GM13977 (cell line): ENCODE measurements around the gene COX8C.

ENCODE experiments used
- DNase-seq: peaks from one replicate; pipeline ENCODE4 v3.0.0; 2012; ENCODE audit warnings: low spot score
- in situ Hi-C: fragments of 300-500 bp; cut with MboI; formaldehyde crosslinking; loops from one replicate; pipeline ENCODE4 v1.12.0; 2022; ENCODE audit warnings: low sequenced_read_pairs, low pct_unique_long_range_greater_than_20kb, mixed read lengths, inconsistent platforms; ENCODE audit not compliant: unreplicated experiment
- TF ChIP-seq, protein P1 (sequence below): IDR thresholded peaks from 2 replicates; pipeline ENCODE4 v1.5.1; 2012; ENCODE audit warnings: mild to moderate bottlenecking, control low read depth; ENCODE audit not compliant: insufficient read depth; ENCODE audit errors: extremely low read depth, missing control alignments

COX8C gene

DNA sequence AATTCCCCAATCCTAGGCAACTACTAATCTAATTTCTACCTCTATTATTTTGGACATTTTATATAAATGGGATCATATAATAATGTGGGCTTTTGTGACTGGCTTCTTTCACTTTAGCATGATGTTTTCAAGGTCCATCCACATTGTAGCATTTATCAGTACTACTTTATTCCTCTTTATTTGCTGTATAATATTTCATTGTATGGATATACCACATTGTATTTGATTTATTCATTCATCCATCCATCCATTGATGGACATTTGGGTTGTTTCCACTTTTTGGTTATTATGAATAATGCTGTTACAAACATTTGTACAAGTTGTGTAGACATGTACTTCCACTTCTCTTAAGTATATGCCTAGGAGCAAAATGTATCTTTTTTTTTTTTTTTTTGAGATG lies 31.4 kb upstream of the COX8C start:
- TF ChIP-seq, protein P1, sequence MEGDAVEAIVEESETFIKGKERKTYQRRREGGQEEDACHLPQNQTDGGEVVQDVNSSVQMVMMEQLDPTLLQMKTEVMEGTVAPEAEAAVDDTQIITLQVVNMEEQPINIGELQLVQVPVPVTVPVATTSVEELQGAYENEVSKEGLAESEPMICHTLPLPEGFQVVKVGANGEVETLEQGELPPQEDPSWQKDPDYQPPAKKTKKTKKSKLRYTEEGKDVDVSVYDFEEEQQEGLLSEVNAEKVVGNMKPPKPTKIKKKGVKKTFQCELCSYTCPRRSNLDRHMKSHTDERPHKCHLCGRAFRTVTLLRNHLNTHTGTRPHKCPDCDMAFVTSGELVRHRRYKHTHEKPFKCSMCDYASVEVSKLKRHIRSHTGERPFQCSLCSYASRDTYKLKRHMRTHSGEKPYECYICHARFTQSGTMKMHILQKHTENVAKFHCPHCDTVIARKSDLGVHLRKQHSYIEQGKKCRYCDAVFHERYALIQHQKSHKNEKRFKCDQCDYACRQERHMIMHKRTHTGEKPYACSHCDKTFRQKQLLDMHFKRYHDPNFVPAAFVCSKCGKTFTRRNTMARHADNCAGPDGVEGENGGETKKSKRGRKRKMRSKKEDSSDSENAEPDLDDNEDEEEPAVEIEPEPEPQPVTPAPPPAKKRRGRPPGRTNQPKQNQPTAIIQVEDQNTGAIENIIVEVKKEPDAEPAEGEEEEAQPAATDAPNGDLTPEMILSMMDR: no peak
- DNase-seq: no peak
- in situ Hi-C loops: no loop called here

DNA sequence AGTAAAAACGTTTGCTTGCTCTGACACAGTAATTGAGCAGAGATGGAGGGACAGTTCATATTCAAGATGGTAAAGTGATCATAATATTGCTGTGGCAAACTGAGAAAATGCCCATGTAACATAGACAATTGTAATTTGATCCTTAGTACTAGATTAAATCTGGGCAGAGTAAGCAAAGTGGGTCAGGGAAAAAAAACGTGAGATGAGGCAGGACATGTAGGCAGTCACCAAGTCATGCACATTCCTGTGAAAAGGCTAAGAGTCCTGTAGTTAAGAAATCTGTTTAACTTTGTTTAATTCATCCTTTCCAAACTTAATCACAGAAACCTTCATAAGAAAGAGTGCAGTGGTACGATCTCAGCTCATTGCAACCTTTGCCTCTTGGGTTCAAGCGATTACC lies 30.3 kb upstream of the COX8C start:
- DNase-seq: no peak
- in situ Hi-C loops: no loop called here
- TF ChIP-seq, protein P1: no peak

DNA sequence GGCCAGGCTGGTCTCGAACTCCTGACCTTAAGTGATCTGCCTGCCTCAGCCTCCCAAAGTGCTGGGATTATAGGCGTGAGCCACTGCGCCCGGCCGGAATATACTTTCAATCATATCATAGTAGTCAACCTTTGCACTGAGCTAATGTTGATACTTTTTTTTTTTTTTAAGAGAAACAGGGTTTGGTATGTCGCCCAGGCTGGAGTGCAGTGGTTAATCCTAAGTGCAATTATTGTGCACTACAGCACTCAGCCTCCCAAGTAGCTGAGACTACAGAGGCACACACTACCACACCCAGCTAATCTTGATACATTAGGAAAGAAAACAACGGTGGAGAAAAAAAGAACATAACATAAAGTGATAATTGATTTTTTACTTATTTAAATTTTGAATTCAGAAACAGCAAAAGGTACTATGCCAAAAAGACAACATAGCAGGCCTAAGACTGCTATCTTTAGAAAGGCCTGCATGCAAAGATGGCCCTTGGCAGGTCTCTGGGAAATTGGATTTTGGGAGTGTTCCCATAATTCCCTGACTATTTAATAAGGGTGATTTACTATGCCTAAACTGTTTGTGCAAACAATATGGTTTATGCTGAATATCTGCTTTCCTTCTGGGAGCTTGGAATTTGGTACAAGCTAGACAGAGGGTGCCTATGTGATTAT lies 29.6 kb upstream of the COX8C start:
- in situ Hi-C loops: no loop called here
- DNase-seq: no peak
- TF ChIP-seq, protein P1: no peak

DNA sequence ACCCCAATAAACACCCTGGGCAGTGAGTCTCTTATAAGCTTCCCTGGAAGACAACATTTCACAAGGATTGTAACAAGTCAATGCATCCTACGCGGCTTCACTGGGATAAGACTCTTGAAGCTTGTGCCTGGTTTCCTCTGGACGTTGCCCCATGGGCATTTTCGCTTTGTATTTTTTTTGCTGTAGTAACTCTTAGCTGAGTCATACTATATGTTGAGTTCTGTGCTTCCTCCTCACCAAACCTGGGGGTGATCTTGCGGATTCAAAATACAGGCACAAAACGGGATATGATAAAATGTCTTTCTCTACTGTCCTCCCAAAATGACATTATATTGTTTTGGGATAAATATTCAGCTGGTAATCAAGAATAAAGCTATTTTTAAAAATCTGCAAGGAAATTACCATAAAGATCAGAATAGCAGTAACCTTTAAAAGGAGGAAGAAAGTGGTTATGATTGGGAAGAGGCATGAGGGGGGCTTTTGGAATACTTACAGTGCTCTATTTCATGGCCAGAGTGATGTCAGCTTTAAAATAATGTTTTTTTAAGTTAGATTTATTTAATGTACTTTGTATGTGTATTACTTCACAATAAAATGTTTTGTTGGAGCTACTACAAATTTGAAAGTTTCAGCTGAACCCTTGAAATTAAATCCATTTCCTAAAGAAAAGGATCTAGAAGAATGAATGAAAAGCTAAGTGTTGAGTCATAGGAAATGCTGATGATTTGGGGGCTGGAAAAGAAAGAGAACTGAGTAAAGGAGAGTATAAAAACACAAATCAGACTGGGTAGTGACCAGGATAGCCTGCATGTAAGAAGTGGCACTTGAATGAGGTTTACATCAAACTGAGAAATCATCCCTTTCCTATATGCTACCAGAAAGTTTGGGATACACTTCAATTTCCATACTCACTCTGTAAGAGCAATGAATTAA lies 28.8 kb upstream of the COX8C start:
- no peak for DNase-seq
- in situ Hi-C loops: no loop called here
- TF ChIP-seq, protein P1: no peak

DNA sequence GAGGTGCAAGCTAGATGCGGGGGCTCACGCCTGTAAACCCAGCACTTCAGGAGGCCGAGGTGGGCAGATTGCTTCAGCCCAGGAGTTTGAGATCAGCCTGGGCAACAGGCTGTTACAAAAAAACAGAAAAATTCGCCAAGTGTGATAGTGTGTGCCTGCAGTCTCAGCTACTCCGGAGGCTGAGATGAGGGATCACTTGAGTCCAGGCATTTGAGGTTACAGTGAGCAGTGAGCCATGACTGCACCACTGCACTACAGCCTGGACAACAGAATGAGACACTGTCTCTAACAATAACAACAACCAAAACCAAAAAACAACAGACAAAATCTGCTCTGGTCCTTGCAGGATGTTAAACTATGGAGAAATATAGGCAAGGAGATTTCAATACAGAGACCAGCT lies 28.1 kb upstream of the COX8C start:
- in situ Hi-C loops: no loop called here
- TF ChIP-seq, protein P1: no peak
- no peak for DNase-seq

DNA sequence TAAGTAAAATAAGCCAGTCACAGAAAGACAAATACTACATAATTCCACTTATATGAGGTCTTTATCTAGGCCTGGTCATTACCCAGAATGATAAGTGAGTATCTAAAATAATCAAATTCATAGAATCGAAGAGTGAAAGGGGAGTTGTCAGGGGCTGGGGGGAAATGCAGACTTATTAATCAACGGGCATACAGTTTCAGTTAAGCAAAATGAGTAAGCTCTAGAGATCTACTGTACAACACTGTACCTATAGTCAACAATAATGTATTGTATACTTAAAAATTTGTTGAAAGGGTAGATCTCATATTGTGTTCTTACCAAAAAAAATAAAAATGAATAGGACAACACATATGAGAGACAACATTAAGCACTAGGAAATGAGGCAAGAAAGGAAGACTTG lies 27.5 kb upstream of the COX8C start:
- TF ChIP-seq, protein P1: no peak
- no peak for DNase-seq
- in situ Hi-C loops: no loop called here
